GM12801 (cell line): ENCODE measurements around the gene FANCC.

Experiments used
- TF ChIP-seq, protein P1 (sequence below): IDR thresholded peaks from one replicate; pipeline ENCODE4 v1.5.1; 2011; ENCODE audit warnings: control low read depth; ENCODE audit not compliant: insufficient read length; ENCODE audit errors: extremely low read depth

FANCC gene

DNA sequence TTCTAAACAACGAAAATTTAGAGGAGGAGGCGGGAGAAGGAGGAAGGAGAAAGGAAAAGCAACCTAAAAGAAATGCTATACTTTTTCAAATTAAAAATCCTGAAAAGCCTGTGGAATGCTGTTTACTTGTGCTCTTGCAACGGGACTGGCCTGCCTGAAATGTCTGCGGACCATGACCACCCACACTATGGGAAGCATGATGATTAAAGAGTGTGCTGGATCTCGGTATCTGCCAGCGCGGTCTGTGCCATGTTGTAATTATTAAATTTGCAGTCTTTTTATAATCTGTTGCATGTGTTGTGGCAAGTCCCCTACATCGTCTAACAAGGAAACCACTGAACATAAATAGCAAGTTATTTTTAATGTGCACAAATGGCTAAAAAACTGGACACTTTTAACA is 111.4 kb downstream of the FANCC start:
- TF ChIP-seq, protein P1, sequence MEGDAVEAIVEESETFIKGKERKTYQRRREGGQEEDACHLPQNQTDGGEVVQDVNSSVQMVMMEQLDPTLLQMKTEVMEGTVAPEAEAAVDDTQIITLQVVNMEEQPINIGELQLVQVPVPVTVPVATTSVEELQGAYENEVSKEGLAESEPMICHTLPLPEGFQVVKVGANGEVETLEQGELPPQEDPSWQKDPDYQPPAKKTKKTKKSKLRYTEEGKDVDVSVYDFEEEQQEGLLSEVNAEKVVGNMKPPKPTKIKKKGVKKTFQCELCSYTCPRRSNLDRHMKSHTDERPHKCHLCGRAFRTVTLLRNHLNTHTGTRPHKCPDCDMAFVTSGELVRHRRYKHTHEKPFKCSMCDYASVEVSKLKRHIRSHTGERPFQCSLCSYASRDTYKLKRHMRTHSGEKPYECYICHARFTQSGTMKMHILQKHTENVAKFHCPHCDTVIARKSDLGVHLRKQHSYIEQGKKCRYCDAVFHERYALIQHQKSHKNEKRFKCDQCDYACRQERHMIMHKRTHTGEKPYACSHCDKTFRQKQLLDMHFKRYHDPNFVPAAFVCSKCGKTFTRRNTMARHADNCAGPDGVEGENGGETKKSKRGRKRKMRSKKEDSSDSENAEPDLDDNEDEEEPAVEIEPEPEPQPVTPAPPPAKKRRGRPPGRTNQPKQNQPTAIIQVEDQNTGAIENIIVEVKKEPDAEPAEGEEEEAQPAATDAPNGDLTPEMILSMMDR: no peak

DNA sequence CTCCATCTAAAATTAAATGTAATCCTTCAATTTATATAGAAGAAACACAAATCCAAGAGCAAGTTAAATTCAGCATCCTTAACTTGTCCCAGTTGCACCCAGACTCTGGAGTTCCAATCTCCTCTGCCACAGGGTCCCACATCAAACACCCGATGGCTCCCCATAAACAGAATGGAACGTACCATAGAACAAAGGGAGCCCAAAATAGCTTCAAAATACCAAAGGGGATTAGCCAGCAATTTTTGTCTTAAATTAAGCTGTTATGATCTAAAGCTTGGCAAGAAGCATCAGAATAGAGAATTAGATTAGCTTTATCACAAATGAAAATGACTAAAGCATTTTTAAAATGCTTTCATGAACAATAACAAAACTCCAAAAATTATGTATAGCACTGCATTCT is 112.8 kb downstream of the FANCC start:
- TF ChIP-seq, protein P1: no peak

DNA sequence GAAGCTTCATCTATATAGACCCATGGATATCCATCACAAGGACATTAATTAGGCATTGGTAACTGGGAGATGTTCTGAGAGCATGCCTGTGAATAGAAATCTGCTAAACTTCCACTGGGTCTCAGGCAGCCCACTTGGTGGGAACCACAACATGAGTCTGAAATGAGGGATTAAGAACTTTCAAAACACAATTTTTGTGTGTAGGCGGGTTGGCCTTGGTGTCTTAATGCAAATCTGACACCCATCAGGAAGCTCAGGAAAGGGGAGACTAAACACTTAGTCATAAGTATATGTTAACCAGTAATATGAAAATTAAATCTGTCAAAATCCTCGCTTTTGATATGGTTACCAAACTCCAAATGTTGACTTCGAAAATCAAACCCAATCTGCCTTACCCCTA is 113.2 kb downstream of the FANCC start:
- TF ChIP-seq, protein P1: no peak

DNA sequence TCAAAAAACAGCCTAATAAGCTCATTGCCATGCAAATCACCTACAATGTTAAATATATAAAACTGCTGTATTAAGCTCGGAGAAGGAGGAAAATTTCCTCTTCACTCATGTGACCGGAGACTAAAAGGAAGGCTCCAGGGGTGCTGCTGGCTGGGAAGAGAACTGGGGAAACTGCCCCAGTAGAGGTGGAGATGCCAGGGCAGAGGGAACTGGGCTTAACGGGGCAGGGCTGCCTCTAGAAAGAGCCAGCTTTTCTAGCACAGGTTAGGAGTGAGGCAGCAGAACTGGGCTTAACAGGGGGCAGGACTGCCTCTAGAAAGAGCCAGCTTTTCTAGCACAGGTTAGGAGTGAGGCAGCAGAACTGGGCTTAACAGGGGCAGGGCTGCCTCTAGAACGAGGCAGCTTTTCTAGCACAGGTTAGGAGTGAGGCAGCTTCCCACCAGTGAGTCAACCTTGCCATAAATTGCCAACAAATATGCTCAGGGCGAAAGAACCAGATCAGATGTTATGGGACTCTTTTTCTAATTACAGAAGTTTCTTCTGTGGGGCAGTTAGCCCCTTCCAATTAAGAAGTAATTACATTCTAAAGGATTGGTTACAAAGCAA is 115.3 kb downstream of the FANCC start:
- TF ChIP-seq, protein P1: no peak

DNA sequence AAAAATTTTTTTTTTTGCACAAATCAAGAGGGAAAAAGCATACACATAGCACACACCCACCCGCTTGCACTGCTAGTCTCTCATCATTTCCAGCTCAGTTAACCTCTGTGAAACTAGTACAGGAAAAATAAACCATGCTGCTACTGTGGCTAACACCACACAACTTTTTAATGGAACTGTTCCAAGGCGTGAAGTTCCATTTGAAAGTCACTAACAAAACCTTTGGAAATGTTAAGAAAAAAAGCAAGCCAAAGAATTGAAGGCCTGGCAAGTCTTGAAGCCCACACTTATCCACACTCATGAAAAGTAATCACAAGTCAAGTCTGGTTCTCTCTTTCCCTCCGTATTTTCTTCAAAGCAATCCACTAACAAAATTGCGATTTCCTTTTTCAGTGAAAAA is 116.3 kb downstream of the FANCC start:
- TF ChIP-seq, protein P1: no peak

DNA sequence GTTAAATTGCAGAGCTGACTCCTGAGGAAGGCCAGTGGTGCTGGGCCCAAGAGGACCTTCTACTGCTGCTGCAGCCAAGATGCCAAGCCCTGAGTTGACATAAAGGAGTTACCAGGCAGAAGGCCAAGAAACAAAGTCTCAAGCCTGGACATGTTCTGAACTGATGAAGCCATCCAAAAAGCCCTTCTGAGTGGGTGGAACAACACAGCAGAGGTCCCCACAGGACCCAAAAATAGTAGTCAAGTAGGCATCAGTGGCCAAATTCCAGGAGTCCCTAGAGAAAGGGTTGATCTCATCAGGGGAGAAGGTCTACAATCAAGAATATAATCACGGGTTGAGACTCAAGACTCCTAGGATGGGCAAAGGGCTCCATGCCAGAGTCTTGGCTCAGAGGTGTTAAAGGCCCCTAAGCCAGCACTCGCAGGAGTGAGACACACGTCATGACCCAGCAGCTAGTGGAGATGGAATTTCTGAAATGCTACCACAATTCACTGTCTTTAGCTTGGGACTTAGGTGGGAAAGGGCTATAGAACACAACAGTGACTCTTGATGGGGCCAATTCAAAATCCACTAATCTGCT is 119.7 kb downstream of the FANCC start:
- TF ChIP-seq, protein P1: no peak

DNA sequence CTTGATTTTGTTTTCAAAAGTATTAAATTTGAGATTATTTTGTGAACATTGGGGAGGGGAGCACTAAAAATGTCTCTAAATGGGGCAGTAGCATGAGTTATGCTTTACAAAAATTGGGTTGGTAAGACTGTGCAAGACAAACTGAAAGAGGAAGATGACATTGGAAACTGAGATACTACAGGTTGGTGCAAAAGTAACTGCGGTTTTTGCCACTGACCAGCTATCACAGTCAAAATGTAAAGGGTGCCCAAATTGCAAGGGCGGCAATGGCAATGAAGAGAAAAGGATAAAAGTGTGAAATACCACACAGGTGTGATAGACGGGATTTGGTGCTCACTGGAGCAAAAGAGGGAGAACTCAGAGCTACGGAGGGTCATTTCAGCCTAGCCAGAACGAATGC is 124.0 kb downstream of the FANCC start:
- TF ChIP-seq, protein P1: no peak

DNA sequence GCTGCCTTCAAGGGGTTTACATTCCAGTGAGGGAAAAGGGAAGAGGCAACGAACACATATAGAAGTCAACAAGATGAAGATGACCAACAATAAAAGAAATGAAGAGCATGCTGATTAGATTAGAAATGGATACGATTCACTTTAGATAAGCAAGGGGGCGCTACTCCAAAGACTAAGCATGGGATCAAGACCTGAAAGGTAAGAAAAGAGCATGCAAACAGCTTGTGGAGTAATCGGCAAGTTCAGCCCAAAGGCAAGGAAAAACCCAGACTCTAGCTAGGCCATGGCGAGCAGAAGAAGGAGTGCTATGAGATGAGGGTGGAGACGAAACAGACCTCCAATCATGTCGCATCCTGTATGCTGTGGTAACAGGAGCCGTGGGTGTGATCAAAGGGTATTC is 124.4 kb downstream of the FANCC start:
- TF ChIP-seq, protein P1: no peak
